UCSD-AML1 (cell line): ENCODE results near the gene MLN.
A peak's percentile ranks its signal among the peaks of the same experiment; 100 is the strongest.

Experiments
- DNase-seq: peaks from one replicate; lab custom pipeline; 2025; ENCODE audit not compliant: unreplicated experiment; lab: John Stamatoyannopoulos, UW

MLN gene

GRCh38 chr6:33790379-33790778 lies 13.4 kb downstream of the MLN start:
- no peak for DNase-seq

- no peak for DNase-seq
Observed at GRCh38 chr6:33789550-33789895, 14.3 kb downstream of the MLN start.

- DNase-seq: peak; percentile 93
Observed at GRCh38 chr6:33788694-33789549, 14.9 kb downstream of the MLN start, which contains the start of gene LEMD2. TSS of gene LEMD2 (minus strand) at chr6:33789130. CDS start at chr6:33789116, 14 bp downstream.

GRCh38 chr6:33787954-33788693 lies 15.7 kb downstream of the MLN start:
- peak; percentile 72 for DNase-seq

- DNase-seq: no peak
Observed at GRCh38 chr6:33787346-33787953, 16.4 kb downstream of the MLN start.

GRCh38 chr6:33786736-33787135 lies 17.1 kb downstream of the MLN start:
- no peak for DNase-seq

- no peak for DNase-seq
Observed at GRCh38 chr6:33785778-33786177, 18.0 kb downstream of the MLN start.

GRCh38 chr6:33784787-33785186 lies 19.0 kb downstream of the MLN start:
- no peak for DNase-seq

- no peak for DNase-seq
Observed at GRCh38 chr6:33783781-33784520, 19.9 kb downstream of the MLN start.

GRCh38 chr6:33782561-33782960 lies 21.2 kb downstream of the MLN start:
- DNase-seq: no peak

- no peak for DNase-seq
Observed at GRCh38 chr6:33781131-33781975, 22.4 kb downstream of the MLN start.

- DNase-seq: no peak
Observed at GRCh38 chr6:33779895-33780294, 23.9 kb downstream of the MLN start.

- DNase-seq: no peak
Observed at GRCh38 chr6:33779290-33779689, 24.5 kb downstream of the MLN start.

- no peak for DNase-seq
Observed at GRCh38 chr6:33778444-33779121, 25.2 kb downstream of the MLN start.

GRCh38 chr6:33777398-33778388 lies 26.1 kb downstream of the MLN start:
- no peak for DNase-seq

- DNase-seq: no peak
Observed at GRCh38 chr6:33776764-33777163, 27.0 kb downstream of the MLN start.

GRCh38 chr6:33776186-33776585 lies 27.6 kb downstream of the MLN start:
- no peak for DNase-seq

- no peak for DNase-seq
Observed at GRCh38 chr6:33774774-33775173, 29.0 kb downstream of the MLN start.
